SK-N-SH treated with all-trans-retinoic acid at 6 μM for 48 hours (cell line): ENCODE measurements around the gene ZNF518B.

Experiments
- ATAC-seq: fragments of 200-7000 bp; cut with Tn5 transposase; 3 replicates; pipeline ENCODE4 v1.9.1; 2020; ENCODE audit warnings: mild to moderate bottlenecking, moderate library complexity
- BACH2 ChIP-seq: fragments of 250-450 bp; sonication (Bioruptor Pico); IDR thresholded peaks from 2 replicates; pipeline ENCODE4 v1.9.0; 2021; ENCODE audit warnings: mild to moderate bottlenecking, borderline replicate concordance
- CREB5 ChIP-seq: fragments of 250-450 bp; sonication (Bioruptor Pico); IDR thresholded peaks from 2 replicates; pipeline ENCODE4 v1.5.1; 2020; ENCODE audit warnings: low read depth, mild to moderate bottlenecking, moderate library complexity
- CSDC2 ChIP-seq: fragments of 250-450 bp; sonication (Bioruptor Pico); IDR thresholded peaks from 2 replicates; pipeline ENCODE4 v1.5.0; 2020; ENCODE audit warnings: mild to moderate bottlenecking, moderate library complexity
- ESRRG ChIP-seq: fragments of 250-450 bp; sonication (Bioruptor Pico); IDR thresholded peaks from 2 replicates; pipeline ENCODE4 v1.6.1; 2021; ENCODE audit warnings: mild to moderate bottlenecking
- GLIS3 ChIP-seq: fragments of 250-450 bp; sonication (Bioruptor Pico); IDR thresholded peaks from 2 replicates; pipeline ENCODE4 v1.5.0; 2020; ENCODE audit warnings: mild to moderate bottlenecking, moderate library complexity
- ISL1 ChIP-seq: fragments of 250-450 bp; sonication (Bioruptor Pico); IDR thresholded peaks from 2 replicates; pipeline ENCODE4 v2.1.2; 2022; ENCODE audit warnings: mild to moderate bottlenecking, moderate library complexity
- OSR1 ChIP-seq: fragments of 250-450 bp; sonication (Bioruptor Pico); IDR thresholded peaks from 2 replicates; pipeline ENCODE4 v1.8.0; 2022; ENCODE audit warnings: moderate library complexity, mild to moderate bottlenecking, inconsistent platforms
- PPARA ChIP-seq: fragments of 250-450 bp; sonication (Bioruptor Pico); IDR thresholded peaks from 2 replicates; pipeline ENCODE4 v1.5.0; 2020; ENCODE audit warnings: mild to moderate bottlenecking, borderline replicate concordance
- RARB ChIP-seq: fragments of 250-450 bp; sonication (Bioruptor Pico); IDR thresholded peaks from 2 replicates; pipeline ENCODE4 v1.8.0; 2021; ENCODE audit warnings: mild to moderate bottlenecking, moderate library complexity
- SNAI2 ChIP-seq: fragments of 250-450 bp; sonication (Bioruptor Pico); IDR thresholded peaks from 2 replicates; pipeline ENCODE4 v1.5.0; 2020; ENCODE audit warnings: mild to moderate bottlenecking, moderate library complexity
- TOX ChIP-seq: fragments of 250-450 bp; sonication (Bioruptor Pico); IDR thresholded peaks from 2 replicates; pipeline ENCODE4 v1.8.0; 2021; ENCODE audit warnings: mild to moderate bottlenecking, moderate library complexity, borderline replicate concordance
- ZFP3 ChIP-seq: fragments of 250-450 bp; sonication (Bioruptor Pico); IDR thresholded peaks from 2 replicates; pipeline ENCODE4 v1.5.0; 2020; ENCODE audit warnings: mild to moderate bottlenecking, moderate library complexity
- ZFP30 ChIP-seq: fragments of 450-650 bp; formaldehyde crosslinking; IDR thresholded peaks from 2 replicates; pipeline ENCODE4 v1.5.0; 2022; ENCODE audit warnings: mild to moderate bottlenecking, moderate library complexity
- ZNF565 ChIP-seq: fragments of 450-650 bp; formaldehyde crosslinking; conservative IDR thresholded peaks from 2 replicates; pipeline ENCODE4 v1.5.0; 2020; ENCODE audit warnings: low read depth, mild to moderate bottlenecking, moderate library complexity
- ZNF70 ChIP-seq: fragments of 450-650 bp; formaldehyde crosslinking; IDR thresholded peaks from 2 replicates; pipeline ENCODE4 v1.5.0; 2020; ENCODE audit warnings: mild to moderate bottlenecking, moderate library complexity
- ZNF8 ChIP-seq: fragments of 450-650 bp; formaldehyde crosslinking; IDR thresholded peaks from 2 replicates; pipeline ENCODE4 v1.5.0; 2020; ENCODE audit warnings: mild to moderate bottlenecking, moderate library complexity
- TF ChIP-seq, protein P1 (sequence below): fragments of 250-450 bp; sonication (Bioruptor Pico); IDR thresholded peaks from 2 replicates; pipeline ENCODE4 v1.8.0; 2021; ENCODE audit warnings: low read depth, mild to moderate bottlenecking, moderate library complexity, borderline replicate concordance
- TF ChIP-seq, protein P2 (sequence below): fragments of 250-450 bp; sonication (Bioruptor Pico); IDR thresholded peaks from 2 replicates; pipeline ENCODE4 v1.5.1; 2021; ENCODE audit warnings: mild to moderate bottlenecking, moderate library complexity

Gene ZNF518B

GRCh38 chr4:10478621-10479020 is 21.4 kb upstream of the ZNF518B start (continued):
- TF ChIP-seq, protein P1, sequence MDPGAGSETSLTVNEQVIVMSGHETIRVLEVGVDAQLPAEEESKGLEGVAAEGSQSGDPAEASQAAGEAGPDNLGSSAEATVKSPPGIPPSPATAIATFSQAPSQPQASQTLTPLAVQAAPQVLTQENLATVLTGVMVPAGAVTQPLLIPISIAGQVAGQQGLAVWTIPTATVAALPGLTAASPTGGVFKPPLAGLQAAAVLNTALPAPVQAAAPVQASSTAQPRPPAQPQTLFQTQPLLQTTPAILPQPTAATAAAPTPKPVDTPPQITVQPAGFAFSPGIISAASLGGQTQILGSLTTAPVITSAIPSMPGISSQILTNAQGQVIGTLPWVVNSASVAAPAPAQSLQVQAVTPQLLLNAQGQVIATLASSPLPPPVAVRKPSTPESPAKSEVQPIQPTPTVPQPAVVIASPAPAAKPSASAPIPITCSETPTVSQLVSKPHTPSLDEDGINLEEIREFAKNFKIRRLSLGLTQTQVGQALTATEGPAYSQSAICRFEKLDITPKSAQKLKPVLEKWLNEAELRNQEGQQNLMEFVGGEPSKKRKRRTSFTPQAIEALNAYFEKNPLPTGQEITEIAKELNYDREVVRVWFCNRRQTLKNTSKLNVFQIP = no peak
- TF ChIP-seq ESRRG (CRISPR knock-in tag) (no peak), RARB (CRISPR knock-in tag) (no peak)

DNA sequence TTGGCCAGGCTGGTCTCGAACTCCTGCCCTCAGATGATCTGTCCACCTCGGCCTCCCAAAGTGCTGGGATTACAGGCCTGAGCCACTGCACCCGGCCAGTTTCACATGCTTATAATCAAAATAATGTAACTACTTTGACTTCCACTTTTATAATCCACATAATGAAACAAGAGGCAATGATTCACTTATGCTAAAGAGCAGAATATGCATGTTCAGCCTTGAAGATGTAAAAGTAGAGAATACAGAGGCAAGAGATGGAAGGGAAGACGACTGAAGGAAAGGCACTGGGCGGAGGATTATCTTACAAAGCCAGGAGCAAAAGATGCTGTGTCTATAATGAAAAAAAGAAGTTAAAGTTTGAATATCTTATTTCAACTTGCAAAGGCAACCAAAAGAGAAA is 13.3 kb upstream of the ZNF518B start:
- no peak for ATAC-seq

GRCh38 chr4:10466161-10466560 is 8.9 kb upstream of the ZNF518B start:
- TF ChIP-seq PPARA (no peak), ZNF8 (CRISPR knock-in tag) (no peak), BACH2 (CRISPR knock-in tag) (no peak), ZNF565 (CRISPR knock-in tag) (no peak), SNAI2 (no peak), ZFP30 (CRISPR knock-in tag) (no peak), OSR1 (CRISPR knock-in tag) (no peak), TOX (CRISPR knock-in tag) (no peak), CSDC2 (no peak), ZNF70 (no peak), GLIS3 (CRISPR knock-in tag) (no peak), ISL1 (CRISPR knock-in tag) (no peak), ESRRG (CRISPR knock-in tag) (no peak)
- TF ChIP-seq, protein P1 = no peak
- TF ChIP-seq, protein P2, sequence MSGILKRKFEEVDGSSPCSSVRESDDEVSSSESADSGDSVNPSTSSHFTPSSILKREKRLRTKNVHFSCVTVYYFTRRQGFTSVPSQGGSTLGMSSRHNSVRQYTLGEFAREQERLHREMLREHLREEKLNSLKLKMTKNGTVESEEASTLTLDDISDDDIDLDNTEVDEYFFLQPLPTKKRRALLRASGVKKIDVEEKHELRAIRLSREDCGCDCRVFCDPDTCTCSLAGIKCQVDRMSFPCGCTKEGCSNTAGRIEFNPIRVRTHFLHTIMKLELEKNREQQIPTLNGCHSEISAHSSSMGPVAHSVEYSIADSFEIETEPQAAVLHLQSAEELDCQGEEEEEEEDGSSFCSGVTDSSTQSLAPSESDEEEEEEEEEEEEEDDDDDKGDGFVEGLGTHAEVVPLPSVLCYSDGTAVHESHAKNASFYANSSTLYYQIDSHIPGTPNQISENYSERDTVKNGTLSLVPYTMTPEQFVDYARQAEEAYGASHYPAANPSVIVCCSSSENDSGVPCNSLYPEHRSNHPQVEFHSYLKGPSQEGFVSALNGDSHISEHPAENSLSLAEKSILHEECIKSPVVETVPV (CRISPR knock-in tag) = no peak
- no peak for ATAC-seq

More for the DNA sequence above, 13.3 kb upstream of the ZNF518B start:
- TF ChIP-seq ZFP3 (CRISPR knock-in tag) (no peak), TOX (CRISPR knock-in tag) (no peak), ZNF70 (no peak), ISL1 (CRISPR knock-in tag) (no peak), RARB (CRISPR knock-in tag) (no peak), CREB5 (no peak), PPARA (no peak)
- TF ChIP-seq, protein P2 (CRISPR knock-in tag) = no peak
- TF ChIP-seq, protein P1 = no peak

- TF ChIP-seq, protein P2 (CRISPR knock-in tag) = no peak
- no peak for TF ChIP-seq ZNF70
- no peak for ATAC-seq
Measured at GRCh38 chr4:10462876-10463275, 5.7 kb upstream of the ZNF518B start.
